ENCODE results near the gene CGNL1.

GRCh38 chr15:57516327-57517029 is 140.2 kb downstream of the CGNL1 start:
- TF ChIP-seq CTCF (IDR thresholded peaks at IDR 0.05; ENCODE audit: insufficient read depth, low read length, poor library complexity, severe bottlenecking) (no peak), EZH2phosphoT487 (conservative IDR thresholded peaks at IDR 0.05; ENCODE audit: low read length) (no peak)

Measured in SU-DHL-6 (cell line).